NOMO-1 treated with DMSO at 0.1 percent for 48 hours (cell line): Measurements from ENCODE around the gene POU6F1.

Experiments
- DNase-seq: peaks from one replicate; lab custom pipeline; 2025; ENCODE audit not compliant: unreplicated experiment; lab: John Stamatoyannopoulos, UW

Gene POU6F1

DNA sequence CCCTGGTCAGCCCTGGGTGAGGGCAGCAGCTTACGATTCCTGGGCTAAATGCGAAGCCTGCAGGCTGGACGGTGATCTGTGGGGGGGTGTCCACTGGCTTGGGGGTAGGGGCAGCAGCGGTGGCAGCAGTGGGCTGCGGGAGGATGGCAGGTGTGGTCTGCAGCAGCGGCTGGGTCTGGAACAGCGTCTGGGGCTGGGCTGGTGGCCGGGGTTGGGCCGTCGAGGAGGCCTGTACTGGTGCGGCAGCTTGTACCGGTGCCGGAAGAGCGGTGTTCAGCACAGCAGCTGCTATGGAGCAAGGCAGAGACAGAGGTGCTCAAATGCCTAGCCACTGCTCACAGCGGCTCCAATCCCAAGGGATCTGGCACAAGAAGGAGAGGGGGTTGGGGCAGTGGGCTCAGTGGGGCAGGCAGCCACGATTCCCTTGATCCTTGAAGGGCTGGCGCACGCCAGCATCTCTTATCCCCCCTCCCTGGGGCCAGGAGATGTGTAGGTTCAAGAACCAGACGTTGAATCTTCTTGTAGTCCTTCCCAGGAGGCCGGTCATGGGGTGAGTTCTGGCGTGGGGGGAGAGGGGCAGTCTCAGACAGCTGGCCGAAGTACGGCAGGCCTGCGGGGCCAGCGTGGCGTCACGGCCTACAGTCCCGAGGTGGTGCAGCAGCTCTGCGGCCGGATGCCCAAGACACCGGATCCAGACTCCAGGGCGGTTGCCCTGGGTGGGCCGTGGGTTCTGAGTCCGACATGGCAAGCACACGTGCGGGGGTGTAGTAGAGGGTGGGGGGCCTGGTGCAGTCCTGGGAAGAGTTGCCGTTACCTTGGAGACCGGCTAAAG, 19.9 kb downstream of the POU6F1 start:
- no peak for DNase-seq

DNA sequence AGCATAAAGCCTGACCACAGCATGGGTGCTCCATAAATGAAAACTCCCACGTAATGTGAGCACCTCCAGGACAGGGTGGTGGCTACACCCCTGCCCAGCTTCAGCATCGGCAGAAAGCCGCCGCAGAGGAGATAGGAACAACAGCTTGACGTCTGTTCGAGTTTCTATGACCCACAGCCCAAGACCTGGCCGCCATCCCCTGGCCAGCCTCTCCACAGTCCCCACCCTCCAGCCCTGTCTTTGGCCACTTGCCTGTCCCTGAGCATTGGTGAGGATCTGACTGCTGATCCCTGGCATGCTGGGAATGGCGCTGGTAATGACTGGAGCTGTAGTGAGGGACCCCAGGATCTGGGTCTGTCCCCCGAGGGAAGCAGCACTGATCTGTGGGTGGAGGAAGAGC, 21.3 kb downstream of the POU6F1 start:
- no peak for DNase-seq

DNA sequence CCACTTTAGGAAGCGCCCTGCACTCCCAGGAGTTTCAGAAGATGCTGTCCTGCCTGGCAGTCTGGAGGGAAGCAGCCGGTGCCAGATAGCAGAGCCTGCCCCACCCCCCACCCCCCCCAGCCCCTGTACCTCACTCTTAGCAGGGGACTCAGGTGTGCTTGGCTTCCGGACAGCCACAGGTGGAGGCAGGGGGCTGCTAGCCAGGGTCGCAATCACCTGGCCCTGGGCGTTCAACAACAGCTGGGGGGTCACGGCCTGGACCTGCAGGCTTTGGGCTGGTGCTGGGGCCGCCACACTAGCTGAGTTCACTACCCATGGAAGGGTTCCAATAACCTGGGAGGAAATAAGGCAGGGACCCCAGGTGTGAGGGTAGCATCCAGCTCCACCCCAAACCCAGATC, 22.0 kb downstream of the POU6F1 start:
- no peak for DNase-seq

DNA sequence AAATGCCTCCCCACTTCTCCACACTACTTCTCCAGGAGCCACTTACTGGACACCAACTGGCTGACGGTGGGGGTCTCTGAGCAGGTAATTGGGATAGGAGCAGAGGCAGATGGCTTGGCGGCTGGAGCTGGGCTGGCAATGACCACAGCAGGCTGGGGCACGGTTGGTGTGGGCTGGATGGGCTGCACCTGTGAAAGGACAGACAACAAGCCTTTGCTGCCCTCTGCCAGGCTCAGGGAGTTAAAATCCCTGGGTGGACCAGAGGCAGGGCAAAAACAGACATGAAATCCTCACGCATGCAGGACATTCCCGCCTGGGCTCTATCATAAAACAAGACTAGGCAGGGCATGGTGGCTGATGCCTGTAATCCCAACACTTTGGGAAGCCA, 25.6 kb downstream of the POU6F1 start:
- no peak for DNase-seq

DNA sequence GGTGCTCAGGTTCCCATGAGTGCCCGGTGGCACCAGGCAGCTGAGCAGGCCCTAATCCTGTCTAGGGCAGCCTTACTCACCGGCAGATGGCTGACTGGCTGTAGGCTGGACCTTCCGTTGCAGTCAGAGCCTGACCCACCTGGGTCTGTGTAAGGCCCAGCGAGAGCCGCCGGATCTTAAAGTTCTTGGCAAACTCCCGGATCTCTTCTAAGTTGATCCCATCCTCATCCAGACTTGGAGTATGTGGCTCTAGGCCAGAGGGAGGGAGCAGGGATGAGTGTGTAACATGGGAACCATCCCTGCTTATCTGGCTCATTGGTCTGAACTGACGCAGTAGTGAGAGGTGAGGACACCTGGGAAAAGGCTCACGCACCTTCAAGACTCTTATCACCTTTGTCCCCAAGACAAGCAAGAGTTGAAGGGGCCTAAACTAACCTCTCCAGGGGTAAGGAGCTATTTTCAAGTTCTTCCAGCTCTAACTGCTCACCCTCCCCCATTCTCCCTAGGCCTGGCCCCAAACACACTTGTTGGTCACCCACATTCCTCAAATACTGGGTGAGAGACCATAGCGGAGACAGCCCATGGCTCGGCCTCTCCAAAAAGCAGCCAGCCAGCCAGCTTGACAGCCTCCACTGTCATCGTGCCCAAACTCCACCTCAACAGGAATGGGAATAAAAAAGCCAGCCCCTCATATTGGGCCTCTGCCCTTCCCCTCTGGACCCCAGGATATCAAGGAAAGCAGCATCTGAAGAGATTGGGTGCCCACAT, 26.2 kb downstream of the POU6F1 start:
- DNase-seq, result no peak

DNA sequence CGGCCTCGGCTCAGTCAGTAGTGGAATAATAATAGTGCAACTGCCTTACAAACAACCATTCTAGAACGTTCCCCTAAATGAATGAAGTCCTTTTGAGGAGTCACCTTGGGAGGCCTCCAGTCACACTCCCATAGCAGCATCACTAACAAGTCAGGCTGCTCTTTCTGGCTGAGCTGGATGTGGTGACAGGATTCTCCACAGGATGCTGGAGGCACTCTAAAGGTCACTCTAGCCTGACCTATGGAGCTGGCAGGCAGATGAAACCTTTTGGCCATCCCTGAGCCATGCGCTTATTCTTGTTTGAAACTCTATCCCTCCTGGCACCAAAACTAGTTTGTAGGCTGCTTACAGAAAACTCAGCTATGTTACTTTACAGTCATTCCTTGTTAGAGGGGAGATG, 27.0 kb downstream of the POU6F1 start:
- no peak for DNase-seq

DNA sequence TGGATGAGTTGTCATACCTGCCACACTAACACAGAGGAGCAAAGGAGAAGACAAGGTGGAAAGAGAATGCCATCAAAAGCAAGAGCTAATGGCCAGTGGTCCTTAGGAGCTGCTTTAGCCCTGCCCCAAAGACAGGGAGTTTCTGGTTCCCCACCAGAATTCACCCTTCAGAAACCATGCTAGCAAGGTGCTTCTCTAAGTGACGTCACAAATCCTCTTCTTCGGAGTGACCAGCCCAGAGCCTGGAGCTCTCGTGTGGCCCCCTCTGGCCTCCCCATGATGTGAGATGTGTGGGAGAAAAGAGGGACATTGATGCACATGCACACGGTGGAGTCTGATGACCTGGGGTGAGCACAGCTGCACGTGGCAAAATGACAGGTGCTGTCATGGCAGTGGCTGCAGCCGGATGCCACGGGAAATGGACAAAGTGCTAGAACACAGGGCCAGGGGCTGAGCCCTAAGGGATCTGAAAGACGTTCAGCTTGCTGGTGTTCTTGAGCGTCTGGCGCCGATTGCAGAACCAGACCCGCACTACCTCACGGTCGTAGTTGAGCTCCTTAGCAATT, 28.0 kb downstream of the POU6F1 start:
- DNase-seq, result no peak

DNA sequence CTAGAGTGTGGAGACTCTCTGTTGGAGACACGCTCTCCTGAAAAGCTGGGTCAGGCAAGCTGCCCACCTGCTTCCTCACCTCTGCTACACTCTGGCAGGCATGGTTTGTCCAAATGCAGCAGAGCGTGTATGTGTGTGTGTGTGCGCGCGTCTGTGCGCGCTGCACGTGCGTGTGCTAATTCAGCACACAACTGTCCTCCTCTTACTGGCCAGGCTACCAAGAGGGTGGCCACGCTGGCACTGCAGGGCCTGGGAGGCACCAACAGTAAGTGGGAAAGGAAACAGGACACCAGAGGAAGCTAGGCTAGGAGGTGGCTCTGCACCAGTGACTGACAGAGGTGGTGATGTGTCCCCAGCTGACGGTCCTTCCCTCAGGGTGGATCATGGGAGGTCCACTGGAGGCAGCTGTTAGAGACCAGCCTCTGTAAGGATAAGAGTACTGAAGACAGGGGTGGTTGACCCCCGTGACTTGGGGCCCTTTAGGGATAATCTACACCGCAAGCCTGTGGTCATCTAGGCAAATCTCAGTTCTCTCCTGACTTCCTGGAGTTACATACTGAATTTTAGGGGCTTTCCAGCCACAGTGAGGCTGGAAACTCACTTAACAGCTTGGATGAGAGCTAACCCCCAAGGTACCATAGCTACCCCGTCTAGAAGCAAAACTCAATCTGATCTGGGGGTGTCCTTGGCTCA, 29.4 kb downstream of the POU6F1 start:
- DNase-seq, result no peak

DNA sequence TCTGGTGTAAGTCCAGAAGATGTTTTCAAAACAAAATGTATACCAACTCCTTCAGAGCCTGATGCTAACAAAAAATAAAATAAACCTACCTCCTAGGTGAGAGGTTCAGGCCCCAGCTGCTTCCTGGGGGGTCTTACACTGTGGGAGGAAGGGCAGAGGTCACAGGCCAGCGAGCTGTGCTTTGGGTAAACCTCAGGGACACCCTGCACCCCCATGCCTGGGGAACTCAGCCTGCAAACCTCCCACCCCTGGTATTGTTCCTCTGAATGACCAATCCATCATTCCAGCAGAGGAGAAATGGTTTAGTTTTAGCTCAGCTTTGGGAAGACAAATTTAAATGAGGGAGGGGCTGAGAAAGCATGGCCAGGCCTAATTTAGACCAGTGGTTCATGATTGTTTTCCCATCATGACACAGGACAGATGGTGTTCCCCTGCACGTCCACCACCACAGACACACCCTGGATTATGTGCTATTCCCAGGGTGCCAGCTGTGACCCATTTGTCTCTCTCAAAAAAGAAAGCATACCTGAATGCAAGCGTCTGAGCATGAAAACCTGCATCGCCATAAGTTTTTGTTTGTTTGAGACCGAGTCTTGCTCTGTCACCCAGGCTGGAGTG, 30.4 kb downstream of the POU6F1 start:
- DNase-seq, result no peak

DNA sequence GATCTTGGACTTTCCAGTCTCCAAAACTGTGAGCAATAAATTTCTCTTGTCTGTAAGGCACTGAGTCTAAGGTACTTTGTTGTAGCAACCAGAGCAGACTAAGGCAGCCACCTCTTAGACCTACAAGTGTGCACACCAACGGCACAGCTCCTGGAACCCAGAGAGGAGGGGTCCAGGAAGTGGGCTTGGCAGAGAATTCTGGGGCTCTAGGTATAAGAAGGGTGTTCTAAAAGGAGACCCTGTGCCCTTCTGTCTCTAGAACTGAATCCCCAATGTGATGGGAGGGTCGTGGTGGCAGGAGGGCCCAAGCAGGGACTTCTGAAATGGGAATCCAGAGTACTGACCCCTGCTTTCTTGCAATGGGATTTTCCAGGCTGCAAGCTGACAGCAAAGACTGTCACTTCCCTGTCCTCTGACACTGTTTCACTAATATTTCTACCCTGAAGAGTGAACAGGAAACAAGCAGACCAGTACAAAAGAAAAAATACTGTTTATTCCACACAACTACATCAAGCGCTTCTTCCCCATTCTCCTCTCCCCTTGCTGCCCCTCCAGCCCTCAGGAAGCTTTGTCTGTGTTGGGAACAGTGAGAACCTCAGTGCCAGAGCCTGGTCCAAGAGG, 31.3 kb downstream of the POU6F1 start:
- peak; percentile 2 for DNase-seq

DNA sequence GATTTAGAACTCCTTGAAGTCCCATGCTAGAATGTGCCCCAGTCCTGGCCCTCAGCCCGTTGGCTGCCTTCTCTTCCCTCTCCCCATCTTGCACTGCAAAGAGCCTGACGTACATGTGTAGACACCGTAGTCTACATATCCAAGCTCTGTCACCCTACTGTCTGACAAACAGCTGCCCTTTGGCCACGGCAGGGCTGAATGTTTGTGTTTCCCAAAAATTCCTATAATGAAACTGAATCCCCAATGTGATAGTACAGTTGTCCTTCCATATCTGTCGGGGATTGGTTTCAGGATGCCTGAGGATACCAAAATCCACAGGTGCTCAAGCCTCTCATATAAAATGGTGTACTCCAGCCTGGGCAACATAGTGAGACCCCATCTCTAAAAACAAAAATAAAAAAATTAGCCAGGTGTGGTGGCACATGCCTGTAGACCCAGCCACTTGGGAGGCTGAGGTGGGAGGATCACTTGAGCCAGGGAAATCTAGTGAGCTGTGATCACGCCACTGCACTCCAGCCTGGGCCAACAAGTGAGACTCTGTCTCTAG, 32.6 kb downstream of the POU6F1 start:
- DNase-seq, result no peak

DNA sequence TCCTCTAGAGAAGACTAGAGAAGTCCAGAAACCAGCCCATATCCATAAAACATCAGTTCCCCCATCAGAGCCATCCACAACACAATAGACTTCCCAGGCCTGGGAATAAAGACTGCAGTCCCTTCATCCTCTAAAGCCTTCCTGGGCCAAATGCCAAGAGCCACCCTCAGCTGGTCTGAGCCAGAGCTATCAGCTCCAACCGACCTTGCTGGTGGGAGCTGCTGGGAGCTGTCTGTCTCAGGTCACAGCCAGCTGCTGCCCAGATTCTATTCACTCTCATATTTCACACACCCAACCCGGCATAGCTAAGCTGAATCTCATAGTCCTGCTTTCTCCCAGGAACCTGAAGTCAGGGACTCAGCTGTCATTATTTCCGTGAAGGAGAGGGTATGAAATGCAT, 34.0 kb downstream of the POU6F1 start:
- DNase-seq, result no peak

DNA sequence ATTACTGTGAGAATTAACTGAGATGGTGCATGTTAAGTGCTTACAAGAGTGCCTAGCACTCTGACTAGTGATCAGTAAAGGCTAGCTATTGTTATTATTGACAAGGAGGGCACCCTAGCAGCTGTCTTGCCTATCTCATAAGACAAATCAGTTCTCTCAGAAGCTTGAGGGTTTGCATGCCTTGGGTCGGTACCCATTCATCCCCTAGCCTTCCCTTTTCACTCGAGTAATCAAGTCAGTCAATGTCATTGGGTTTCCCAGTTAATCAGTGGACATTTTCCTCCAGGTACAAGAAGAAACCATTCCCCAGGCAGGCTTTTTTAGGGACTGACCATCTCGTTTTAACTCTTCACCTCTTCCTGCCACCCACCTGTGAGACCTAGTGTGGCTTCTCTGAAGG, 34.5 kb downstream of the POU6F1 start:
- no peak for DNase-seq

DNA sequence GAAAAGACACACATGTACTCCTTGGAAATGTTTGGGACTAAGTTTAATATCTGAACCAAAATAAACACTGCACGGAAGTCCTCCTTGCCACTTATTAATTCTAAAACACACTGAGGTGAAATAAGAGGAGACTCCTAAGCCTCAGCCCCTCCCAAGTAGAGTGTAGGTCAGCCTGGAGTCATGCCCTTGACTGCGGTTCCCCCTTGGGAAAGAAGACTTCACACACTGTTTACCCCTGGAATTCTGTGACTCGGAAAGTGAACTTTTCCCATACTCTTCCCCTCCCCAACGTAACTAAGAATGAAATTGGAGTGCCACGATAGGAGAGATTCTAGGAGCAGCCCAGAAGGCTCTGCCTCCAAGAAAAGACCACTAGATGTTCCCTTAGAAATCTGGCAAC, 36.3 kb downstream of the POU6F1 start:
- no peak for DNase-seq

DNA sequence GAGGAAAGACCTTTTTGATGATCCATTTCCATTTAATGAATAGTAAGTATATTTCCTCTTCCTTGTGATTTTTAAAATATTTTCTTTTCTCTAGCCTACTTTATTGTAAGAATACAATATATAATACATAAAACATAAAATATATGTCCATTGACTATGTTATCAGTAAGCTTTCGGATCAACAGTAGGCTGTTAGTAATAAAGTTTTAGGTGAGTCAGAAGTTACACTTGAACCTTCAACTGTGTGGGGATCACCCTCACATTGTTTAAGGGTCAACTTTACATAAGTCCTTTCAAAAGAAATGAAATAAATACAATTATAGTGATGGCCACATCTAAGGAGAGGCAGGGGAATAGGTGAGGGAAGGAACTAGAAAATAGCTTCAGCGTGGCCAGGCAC, 40.0 kb downstream of the POU6F1 start:
- DNase-seq, result no peak

DNA sequence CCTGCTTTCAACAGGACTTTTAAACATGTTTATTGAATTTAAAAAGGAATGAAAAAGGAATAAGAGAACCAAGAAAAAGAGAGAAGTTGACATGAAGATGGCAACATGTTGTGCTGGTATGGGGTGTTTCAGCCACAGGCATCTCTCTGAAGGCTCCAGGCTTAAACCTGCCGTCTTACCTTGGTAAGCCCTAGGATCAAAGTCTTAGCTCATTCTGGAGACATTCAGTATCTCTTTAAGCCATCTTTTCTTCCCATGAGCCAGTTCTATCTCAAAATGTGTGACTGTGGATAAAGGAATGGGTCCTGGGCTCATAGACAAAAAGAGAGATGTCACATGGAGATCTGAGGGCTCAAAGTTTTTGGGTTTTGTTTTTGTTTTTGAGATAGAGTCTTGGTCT, 43.4 kb downstream of the POU6F1 start:
- DNase-seq, result no peak

DNA sequence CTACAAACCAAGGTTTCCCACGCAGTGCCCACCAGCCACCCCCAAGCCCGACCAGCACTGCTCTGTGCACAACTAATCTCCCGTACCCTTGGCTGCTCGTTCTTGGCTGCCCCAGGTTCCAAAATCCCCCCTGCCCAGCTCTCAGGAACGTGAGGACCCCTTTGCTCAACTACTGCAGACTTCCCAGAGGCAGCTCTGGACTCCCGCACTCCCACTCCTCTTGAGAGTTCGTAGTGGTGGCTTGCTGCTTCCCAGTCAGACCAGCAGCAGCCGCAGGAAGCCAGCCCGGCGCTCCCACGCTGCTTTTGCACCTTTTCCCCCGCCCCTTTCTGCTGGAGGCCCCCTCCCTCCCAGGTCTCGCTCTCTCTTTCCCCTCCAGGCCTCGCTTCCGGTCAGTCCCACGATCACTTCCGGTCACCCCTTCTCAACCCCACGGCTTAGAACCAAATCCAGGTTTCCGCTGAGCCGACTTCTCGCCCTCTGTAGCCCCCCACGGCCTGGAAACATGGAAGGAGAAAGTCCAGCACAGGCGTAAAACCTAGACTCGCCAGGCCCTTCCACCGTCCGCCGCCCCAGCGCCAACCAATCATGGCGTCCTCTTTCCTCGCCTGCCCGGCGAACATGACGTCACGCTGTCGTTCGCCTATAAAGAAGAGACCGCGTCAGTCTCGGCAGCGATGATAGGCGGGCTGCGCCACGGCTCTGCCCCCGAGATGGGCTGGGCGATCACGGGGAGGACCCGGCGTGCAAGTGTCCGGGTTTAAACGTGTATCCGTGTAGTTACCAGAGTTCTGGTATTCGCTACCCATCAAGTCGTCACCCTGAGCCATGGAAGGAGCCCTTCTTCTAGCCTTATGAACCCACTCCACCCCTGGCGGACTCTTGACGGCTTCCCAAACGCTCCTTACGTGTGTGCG, 45.1 kb downstream of the POU6F1 start, which contains the start of gene TFCP2:
TFCP2 (minus strand) TSS at position 621 of the 917 bp plus-strand sequence. CDS start 713 bp downstream, outside the sequence.
- DNase-seq, result peak; percentile 97

DNA sequence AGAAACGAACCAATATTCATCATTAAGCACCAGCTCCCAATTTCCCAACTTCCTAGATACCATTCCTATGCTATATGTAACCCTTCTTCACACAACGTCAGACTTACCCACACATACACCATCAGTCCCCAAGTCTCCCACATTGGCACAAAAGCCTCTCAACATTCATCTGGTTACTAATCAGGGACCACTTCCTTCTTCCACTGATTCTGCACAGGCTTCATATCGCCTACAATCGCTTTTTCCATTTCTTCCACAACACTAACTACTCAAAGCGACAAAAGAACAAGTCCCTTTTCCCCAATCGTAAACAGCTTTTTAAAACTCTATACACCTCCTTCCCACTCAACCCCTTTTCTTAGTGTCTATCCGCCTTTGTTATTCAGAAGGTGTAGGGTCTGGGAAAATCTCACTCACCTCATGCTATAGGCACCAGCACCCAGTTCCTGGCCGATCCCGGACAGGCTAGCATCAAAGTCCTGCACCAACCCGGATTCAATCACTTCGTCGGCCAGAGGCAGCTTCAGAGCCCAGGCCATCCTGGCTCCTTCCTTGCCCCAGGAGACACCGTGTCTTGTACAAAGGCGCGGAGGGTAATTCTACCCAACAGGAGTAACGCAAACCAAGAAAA, 45.9 kb downstream of the POU6F1 start:
- peak; percentile 43 for DNase-seq

DNA sequence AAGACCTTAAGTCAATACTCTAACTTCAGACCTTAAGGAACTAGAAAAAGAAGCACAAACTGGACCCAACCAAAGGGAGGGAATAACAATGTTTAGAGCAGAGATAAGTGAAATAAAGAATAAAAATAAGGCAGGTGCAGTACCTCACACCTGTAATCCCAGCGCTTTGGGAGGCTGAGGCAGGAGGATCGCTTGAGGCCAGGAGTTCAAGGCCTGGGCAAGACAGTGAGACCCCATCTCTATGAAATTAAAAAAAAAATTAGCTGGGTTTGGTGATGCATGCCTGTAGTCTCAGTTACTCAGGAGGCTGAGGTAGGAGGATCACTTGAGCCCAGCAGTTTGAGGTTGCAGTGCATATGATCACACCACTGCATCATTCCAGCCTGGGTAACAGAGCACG, 54.1 kb downstream of the POU6F1 start:
- DNase-seq, result no peak
